ENCODE results near the gene ANKRD65.
"Not testable (repeated sequence)": the region's sequence is repeated elsewhere in the genome, so short reads cannot be mapped to it uniquely, and the experiment has no call there.

The ANKRD65 gene

GRCh38 chr1:1371746-1372711 is 49.0 kb downstream of the ANKRD65 start:
- DNase-seq (ENCODE audit: low read depth in 1 of 2, low spot score in 1 of 2): peak; percentile 61 to 73

GRCh38 chr1:1371364-1371745 is 49.7 kb downstream of the ANKRD65 start:
- peak in 1 of 2 donors; percentile 23 for DNase-seq (ENCODE audit: low read depth in 1 of 2, low spot score in 1 of 2)

GRCh38 chr1:1370771-1371300 is 50.2 kb downstream of the ANKRD65 start:
- DNase-seq (ENCODE audit: low read depth in 1 of 2, low spot score in 1 of 2): no peak

- DNase-seq (ENCODE audit: low read depth in 1 of 2, low spot score in 1 of 2): not testable (repeated sequence)
These were observed 51.0 kb downstream of the ANKRD65 start for GRCh38 chr1:1370094-1370493.

All from stimulated activated CD4-positive, alpha-beta T cell treated with anti-CD3 and anti-CD28 coated beads, Interleukin-15, amount 100 ng/mL, for 1 hour (primary cell).